Activated naive CD8-positive, alpha-beta T cell treated with anti-CD3 and anti-CD28 coated beads, Interleukin-2, amount 10 ng/mL, durations not matched to agents 7 days and 5 days (primary cell): ENCODE measurements around the gene EPHB2. TPM values are rescaled to one million over a fixed set of nuclear protein-coding genes. Genes with fewer than 3 reads are reported as not detected.

Experiments used
- ATAC-seq: fragments of 150-1000 bp; cut with Tn5 transposase; one replicate; pipeline ENCODE4 v1.10.0; 2021; ENCODE audit warnings: low read depth, moderate library complexity
- POLR2A ChIA-PET: fragments of 350-600 bp; sonication (Branson Sonifier 250); formaldehyde crosslinking; loops from one replicate; lab custom pipeline; 2021; ENCODE audit warnings: antibody characterized with exemption; lab: Charles Lee
- DNase-seq: peaks from one replicate; pipeline ENCODE4 v3.0.0; 2021
- H3K27ac Mint-ChIP-seq: one replicate; pipeline ENCODE4 v1.8.0; 2022; ENCODE audit warnings: mild to moderate bottlenecking, mixed read lengths
- H3K27me3 Mint-ChIP-seq: one replicate; pipeline ENCODE4 v1.8.0; 2022; ENCODE audit warnings: mild to moderate bottlenecking, moderate library complexity, mixed read lengths
- H3K36me3 Mint-ChIP-seq: one replicate; pipeline ENCODE4 v1.8.0; 2021; ENCODE audit warnings: mild to moderate bottlenecking, mixed read lengths
- H3K4me1 Mint-ChIP-seq: one replicate; pipeline ENCODE4 v1.8.0; 2021; ENCODE audit warnings: mixed read lengths
- H3K4me3 Mint-ChIP-seq: one replicate; pipeline ENCODE4 v1.8.0; 2022; ENCODE audit warnings: mild to moderate bottlenecking, moderate library complexity, mixed read lengths
- H3K9me3 Mint-ChIP-seq: one replicate; pipeline ENCODE4 v1.8.0; 2021; ENCODE audit warnings: mixed read lengths
- total RNA-seq, 2 experiments: library from RNA; stranded (reverse); gene quantifications; one replicate each; pipeline ENCODE4 v1.2.3, GENCODE V29; 2021

Gene EPHB2
- total RNA-seq, 2 experiments from 2014 or later, result 0.25 to 0.26 TPM

DNA sequence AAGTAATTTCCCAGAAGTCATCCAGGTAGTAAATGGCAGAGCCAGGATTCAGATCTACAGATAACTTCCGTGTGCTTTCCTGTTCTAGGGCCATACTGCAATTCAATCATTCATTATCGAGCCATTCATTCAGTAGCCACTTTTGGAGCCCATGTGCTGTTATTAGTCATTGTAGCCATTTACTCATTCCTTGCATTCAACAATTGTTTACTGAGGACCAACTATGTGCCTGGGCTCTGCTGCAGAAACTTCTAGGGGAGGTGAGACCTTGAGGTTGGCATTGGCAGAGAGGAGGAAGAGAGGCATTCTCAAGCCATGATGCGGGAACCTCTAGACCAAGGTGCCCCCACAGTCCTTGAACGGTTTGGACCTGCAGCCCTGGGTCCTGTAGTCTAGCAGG, 27.9 kb downstream of the EPHB2 start:
- Mint-ChIP-seq H3K9me3 (no peaks in the 10 kb centered on the region), H3K27me3 (peaks cover 13% of the 10 kb centered on the region), H3K27ac (no peak overlapping the region), H3K36me3 (no peaks in the 10 kb centered on the region), H3K4me1 (no peaks in the 10 kb centered on the region), H3K4me3 (no peak overlapping the region)
- DNase-seq (no peak), ATAC-seq (no peak)
- POLR2A ChIA-PET, result no interaction called here

DNA sequence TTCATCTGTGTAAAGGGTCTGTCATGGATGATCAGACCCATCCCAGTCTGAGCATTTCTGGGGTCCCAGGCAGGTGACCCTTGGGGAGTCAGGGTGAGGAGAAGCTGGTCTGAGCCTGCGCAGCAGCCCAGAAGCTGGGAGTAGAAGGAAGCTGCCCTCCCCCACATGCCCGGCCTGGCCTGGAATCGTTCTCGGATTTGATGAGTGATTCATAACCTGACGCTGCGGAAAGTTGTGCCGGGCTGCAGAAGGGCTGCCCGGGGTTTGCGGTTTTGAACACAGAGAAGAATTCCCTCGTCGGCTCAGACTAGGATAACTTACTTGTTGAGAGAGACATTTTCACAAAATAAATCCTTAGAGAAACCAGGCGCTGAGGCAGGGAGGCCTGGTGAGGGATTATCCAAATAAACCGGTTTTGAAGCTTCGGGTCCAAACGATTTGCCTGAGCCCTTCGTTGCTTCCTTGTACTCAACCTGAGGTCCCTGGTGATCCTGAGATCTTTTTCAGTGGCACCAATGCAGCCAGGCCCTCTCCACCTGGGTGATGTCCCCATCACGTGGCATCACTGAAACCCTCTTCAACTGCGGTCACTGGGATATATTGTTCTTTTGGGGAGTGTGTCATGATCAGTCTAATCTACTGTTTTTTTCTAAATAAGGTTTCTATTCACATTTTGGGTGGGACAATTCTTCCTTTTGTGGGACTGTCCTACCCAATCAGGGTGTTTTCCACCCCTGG, 29.2 kb downstream of the EPHB2 start:
- Mint-ChIP-seq H3K9me3 (no peaks in the 10 kb centered on the region), H3K4me3 (no peak overlapping the region)
- no peak for ATAC-seq

DNA sequence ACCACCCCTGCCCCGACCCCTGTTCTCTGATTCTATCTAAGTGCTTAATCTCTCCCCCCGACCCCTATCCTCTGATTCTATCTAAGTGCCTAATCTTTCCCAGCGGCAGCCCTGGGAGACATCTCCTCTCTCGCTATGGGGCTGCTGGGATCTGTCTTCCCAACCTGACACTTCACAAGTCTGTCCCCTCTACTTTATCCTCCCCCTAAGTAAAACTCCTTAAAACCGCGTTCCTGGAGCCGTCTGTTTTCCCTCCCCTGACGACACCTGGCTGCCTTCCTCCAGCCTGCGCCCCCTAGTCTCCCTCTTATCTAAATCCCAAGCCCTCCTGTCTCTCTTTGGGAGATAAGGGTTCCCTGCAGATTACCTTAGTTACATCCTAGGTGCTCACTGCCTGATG, 30.5 kb downstream of the EPHB2 start:
- Mint-ChIP-seq H3K27ac (no peak overlapping the region), H3K9me3 (no peaks in the 10 kb centered on the region), H3K27me3 (peaks cover 15% of the 10 kb centered on the region), H3K4me3 (no peak overlapping the region), H3K36me3 (no peaks in the 10 kb centered on the region), H3K4me1 (no peaks in the 10 kb centered on the region)
- POLR2A ChIA-PET, result no interaction called here
- DNase-seq, result no peak
- ATAC-seq, result no peak

More for the DNA sequence above, 29.2 kb downstream of the EPHB2 start:
- Mint-ChIP-seq H3K27ac (no peak overlapping the region), H3K4me1 (no peaks in the 10 kb centered on the region), H3K36me3 (no peaks in the 10 kb centered on the region), H3K27me3 (peaks cover 15% of the 10 kb centered on the region)
- DNase-seq, result no peak
- POLR2A ChIA-PET, result no interaction called here

DNA sequence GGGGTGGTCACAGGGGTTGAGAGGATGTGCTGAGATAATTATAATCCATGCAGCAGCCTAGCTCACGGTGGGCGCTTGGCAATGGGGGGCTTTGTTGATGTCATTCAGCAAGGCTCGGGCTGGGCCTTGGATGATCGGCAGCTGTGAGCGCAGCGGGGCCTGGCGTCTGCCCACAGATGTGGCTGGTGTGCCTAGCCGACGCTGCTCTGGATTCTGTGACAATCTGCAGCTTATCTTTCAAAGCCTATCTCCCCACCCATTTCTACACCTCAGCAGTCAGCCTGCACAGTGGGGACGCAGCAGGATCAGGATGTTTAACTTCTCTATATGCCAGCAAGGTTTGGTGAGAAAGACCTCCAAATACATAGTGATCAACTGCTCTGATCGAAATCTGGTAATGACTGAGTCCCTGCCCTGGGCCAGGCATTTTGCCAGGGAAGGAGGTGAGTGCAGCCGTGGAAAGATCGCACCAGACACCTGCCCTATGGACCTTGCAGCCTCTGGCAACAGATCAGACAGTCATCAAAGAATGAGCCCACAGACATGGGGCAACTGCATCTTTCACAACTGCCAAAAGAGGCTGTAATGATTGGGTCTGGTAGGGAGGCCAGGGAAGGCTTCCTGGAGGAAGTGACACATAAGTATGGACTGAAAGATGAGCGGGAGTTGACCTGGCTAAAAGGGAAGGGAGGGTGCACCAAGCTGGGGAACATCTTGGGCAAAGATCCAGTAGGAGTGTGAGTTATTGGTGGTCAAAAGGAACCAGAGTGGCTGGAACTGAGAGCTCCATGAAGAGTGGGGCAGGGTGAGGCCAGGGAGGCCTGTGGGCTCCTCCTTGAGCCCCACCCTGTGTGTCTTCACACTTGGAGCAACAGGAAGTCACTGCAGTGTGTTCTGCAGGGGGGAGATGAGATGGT, 35.3 kb downstream of the EPHB2 start:
- Mint-ChIP-seq H3K4me3 (no peak overlapping the region), H3K27me3 (peaks cover 10% of the 10 kb centered on the region), H3K27ac (no peak overlapping the region), H3K36me3 (no peaks in the 10 kb centered on the region), H3K4me1 (peaks cover 3% of the 10 kb centered on the region), H3K9me3 (no peaks in the 10 kb centered on the region)
- POLR2A ChIA-PET, result no interaction called here
- ATAC-seq, result no peak
- DNase-seq, result no peak

DNA sequence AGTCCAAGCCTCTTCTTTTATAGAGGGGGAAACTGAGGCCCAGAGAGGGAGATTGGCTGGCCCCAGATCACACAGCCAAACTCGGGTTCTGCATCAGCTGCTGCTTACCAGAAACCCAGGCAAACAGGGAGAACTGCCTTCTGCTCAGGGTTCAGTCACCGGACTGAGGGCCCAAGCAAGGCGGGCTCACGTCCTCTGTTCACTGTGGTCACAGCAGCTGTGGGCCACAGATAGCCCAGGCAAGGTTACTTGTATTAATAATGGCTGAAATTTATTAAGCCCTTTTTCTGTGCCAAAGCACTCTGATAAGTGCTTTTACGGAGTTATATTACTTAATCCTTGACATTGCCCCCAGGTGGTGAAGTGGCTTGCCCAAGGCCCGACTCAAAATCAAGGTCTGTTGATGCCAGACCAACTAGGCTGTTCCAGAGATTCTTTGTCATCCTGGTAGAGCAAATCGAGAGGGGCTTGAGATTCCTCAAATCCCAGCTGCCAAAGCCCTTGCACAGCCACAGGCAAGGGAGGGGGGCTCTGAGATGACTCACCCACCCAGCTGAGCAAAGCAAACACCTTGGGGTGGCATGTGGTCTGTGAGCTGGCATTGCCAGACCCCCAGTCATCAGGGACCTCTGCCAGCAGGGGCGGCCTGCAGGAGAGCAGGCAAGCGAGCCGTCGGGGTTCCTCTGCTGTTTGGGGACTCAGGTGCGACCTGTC, 36.5 kb downstream of the EPHB2 start:
- Mint-ChIP-seq H3K27me3 (peaks cover 3% of the 10 kb centered on the region), H3K4me3 (no peak overlapping the region), H3K9me3 (no peaks in the 10 kb centered on the region), H3K36me3 (no peaks in the 10 kb centered on the region), H3K27ac (no peak overlapping the region), H3K4me1 (peaks cover 3% of the 10 kb centered on the region)
- DNase-seq (no peak), ATAC-seq (no peak)
- POLR2A ChIA-PET, result no interaction called here

DNA sequence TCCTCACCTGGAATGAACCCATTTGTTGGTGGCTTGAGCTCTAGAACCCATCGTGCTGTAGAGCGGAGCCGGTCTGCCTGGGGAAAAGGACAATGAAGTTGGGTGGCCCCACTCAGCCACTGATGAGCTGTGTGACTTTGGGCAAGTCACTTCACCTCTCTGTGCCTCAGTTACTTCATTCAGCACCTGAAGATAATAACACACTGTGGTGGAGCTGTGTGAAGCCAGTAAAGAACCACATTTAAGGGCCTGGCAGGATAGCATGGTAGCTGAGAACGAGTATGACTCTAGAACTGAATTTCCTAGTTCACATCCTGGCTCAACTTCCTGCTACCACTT, 37.1 kb downstream of the EPHB2 start:
- Mint-ChIP-seq H3K27ac (no peak overlapping the region), H3K9me3 (no peaks in the 10 kb centered on the region), H3K4me3 (no peak overlapping the region), H3K27me3 (peaks cover 3% of the 10 kb centered on the region), H3K36me3 (no peaks in the 10 kb centered on the region), H3K4me1 (peaks cover 3% of the 10 kb centered on the region)
- ATAC-seq, result no peak
- POLR2A ChIA-PET, result no interaction called here
- no peak for DNase-seq

GRCh38 chr1:22749503-22749902, 38.9 kb downstream of the EPHB2 start:
- ATAC-seq (no peak), DNase-seq (no peak)
- POLR2A ChIA-PET, result no interaction called here
- Mint-ChIP-seq H3K27me3 (peaks cover 2% of the 10 kb centered on the region), H3K4me3 (no peak overlapping the region), H3K36me3 (no peaks in the 10 kb centered on the region), H3K9me3 (no peaks in the 10 kb centered on the region), H3K4me1 (peaks cover 3% of the 10 kb centered on the region), H3K27ac (no peak overlapping the region)

GRCh38 chr1:22749919-22750684, 39.5 kb downstream of the EPHB2 start:
- H3K4me1 Mint-ChIP-seq, result peaks cover 3% of the 10 kb centered on the region
- no peaks in the 10 kb centered on the region for H3K36me3 Mint-ChIP-seq
- no peaks in the 10 kb centered on the region for H3K9me3 Mint-ChIP-seq
- peak; percentile 45 for ATAC-seq
- H3K27me3 Mint-ChIP-seq, result no peaks in the 10 kb centered on the region
- no peak overlapping the region for H3K27ac Mint-ChIP-seq
- no peak for DNase-seq
- H3K4me3 Mint-ChIP-seq, result no peak overlapping the region
- POLR2A ChIA-PET, result no interaction called here

DNA sequence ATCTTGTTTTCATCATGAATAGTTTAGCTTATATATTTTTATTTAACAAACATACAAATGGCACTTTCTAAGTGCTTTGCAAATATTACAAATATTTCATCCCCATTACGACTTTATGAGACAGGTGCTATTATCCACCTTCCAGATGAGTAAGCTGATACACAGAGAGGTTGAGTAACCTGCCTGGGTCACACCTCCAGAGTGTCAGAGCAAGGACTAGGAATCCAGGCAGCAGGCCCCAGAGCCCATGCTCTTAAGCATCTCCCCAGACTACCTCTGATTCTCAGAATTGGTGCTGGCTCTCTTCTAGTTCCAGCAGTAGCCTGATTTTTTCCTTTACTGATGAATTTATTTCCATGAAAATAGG, 40.0 kb downstream of the EPHB2 start:
- peaks cover 3% of the 10 kb centered on the region for H3K4me1 Mint-ChIP-seq
- H3K4me3 Mint-ChIP-seq, result no peak overlapping the region
- H3K27ac Mint-ChIP-seq, result no peak overlapping the region
- H3K9me3 Mint-ChIP-seq, result no peaks in the 10 kb centered on the region
- ATAC-seq (no peak), DNase-seq (no peak)
- POLR2A ChIA-PET, result no interaction called here
- no peaks in the 10 kb centered on the region for H3K27me3 Mint-ChIP-seq
- H3K36me3 Mint-ChIP-seq, result no peaks in the 10 kb centered on the region

DNA sequence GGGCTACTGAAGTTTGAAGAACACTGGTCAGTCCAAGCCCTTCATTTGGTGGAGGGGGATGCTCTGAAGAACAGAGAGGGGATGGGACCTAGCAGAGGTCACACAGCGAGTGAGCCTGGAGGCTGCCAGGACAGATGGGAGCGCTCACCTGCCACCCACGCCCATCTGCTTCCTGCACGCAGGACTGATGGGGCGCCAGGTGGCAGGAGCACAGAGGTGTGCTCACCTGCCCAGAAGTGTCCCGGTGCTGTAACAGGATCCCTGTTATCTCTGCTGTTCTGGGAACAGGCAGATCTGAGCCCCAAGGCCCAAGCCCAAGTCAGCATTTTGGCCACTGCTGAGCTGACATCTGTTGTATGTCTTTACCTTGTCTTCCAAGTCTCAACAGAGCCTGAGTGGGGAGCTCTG, 40.5 kb downstream of the EPHB2 start:
- DNase-seq (no peak), ATAC-seq (no peak)
- Mint-ChIP-seq H3K27me3 (no peaks in the 10 kb centered on the region), H3K4me1 (peaks cover 3% of the 10 kb centered on the region), H3K27ac (no peak overlapping the region), H3K9me3 (no peaks in the 10 kb centered on the region), H3K4me3 (no peak overlapping the region), H3K36me3 (no peaks in the 10 kb centered on the region)
- POLR2A ChIA-PET, result no interaction called here

GRCh38 chr1:22752339-22752738, 41.7 kb downstream of the EPHB2 start:
- no peak for DNase-seq
- no peaks in the 10 kb centered on the region for H3K36me3 Mint-ChIP-seq
- POLR2A ChIA-PET, result no interaction called here
- no peak for ATAC-seq
- H3K27me3 Mint-ChIP-seq, result no peaks in the 10 kb centered on the region
- H3K27ac Mint-ChIP-seq, result no peak overlapping the region
- peaks cover 3% of the 10 kb centered on the region for H3K4me1 Mint-ChIP-seq
- no peaks in the 10 kb centered on the region for H3K9me3 Mint-ChIP-seq
- no peak overlapping the region for H3K4me3 Mint-ChIP-seq

DNA sequence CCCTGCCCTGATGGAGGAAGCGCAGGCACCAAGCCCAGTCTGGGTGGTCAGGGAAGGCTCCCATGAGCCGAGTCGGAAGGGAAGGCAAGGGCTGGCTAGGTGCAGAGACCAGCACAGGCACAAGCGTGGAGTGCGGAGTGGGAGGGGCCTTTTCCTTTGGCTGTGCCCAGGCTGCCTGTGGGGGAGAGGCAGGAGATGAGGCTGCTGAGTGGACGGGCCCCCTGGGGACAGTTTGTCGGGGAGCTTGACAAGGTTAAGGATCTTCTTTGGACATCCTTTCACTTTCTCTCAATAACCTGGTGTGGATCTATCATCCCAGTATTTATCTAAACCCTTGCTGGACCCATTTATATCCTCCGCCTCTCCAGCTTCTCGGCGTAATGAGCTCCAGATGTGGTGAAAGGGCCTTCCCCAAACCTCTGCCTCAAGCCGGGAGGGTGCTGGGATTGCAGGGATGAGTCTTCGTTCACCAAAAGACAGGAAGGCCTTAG, 42.9 kb downstream of the EPHB2 start:
- POLR2A ChIA-PET, result no interaction called here
- ATAC-seq (no peak), DNase-seq (no peak)
- no peaks in the 10 kb centered on the region for H3K9me3 Mint-ChIP-seq
- H3K27ac Mint-ChIP-seq, result no peak overlapping the region
- no peak overlapping the region for H3K4me3 Mint-ChIP-seq
- no peaks in the 10 kb centered on the region for H3K27me3 Mint-ChIP-seq
- H3K36me3 Mint-ChIP-seq, result no peaks in the 10 kb centered on the region
- peaks cover 3% of the 10 kb centered on the region for H3K4me1 Mint-ChIP-seq
